PFSK-1 (cell line): ENCODE measurements around the gene C1orf226.

Experiments used
- POLR2AphosphoS5 ChIP-seq: IDR thresholded peaks from 2 replicates; pipeline ENCODE4 v1.6.1; 2012; ENCODE audit warnings: low read depth, mild to moderate bottlenecking, control low read depth, low read length, moderate library complexity
- REST ChIP-seq, 2 experiments: IDR thresholded peaks; 2 replicates each; pipeline versions ENCODE4 v1.6.1 to v1.8.0; 2011 to 2012; ENCODE audit warnings: low read depth in 2 of 2, low read length in 2 of 2, control low read depth in 1 of 2, inconsistent platforms in 1 of 2, mild to moderate bottlenecking in 1 of 2, moderate library complexity in 1 of 2; ENCODE audit not compliant: insufficient read depth in 1 of 2
- SIN3A ChIP-seq: IDR thresholded peaks from 2 replicates; pipeline ENCODE4 v1.6.1; 2012; ENCODE audit warnings: mild to moderate bottlenecking, low read length, moderate library complexity, borderline replicate concordance; ENCODE audit not compliant: insufficient read depth

- TF ChIP-seq POLR2AphosphoS5 (no peak), REST (IDR thresholded peaks at IDR 0.05; ENCODE audit: insufficient read depth in 1 of 2, low read depth in 2 of 2, low read length in 2 of 2) (no peak), SIN3A (no peak)
Measured at GRCh38 chr1:162388615-162389014, 7.1 kb downstream of the C1orf226 start.
